ENCODE results near the gene ACSL4.

Gene ACSL4

DNA sequence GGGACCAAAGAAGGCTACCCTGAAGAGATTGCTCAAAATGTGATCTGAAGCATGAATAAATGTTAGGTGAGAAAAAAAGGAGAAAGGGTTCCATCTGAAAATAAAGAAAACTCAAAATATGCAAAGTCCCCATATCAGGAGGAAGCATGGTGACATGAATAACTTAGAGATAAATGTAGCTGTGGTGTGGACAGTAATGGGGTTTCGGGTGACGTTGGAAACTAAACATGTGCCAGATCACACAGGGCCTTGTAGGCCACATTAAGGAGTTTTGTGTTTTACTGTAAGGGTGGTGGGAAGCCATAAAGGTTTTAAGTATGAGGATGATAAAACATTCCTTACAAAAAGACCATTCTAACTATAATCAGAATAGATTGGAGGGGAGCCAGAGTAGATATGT, 40.3 kb upstream of the ACSL4 start:
- no peak for DNase-seq (ENCODE audit: extremely low read depth, low read depth)
- no peak for TF ChIP-seq CTCF (IDR thresholded peaks at IDR 0.05; ENCODE audit: low read depth, low read length)

- DNase-seq (ENCODE audit: extremely low read depth, low read depth), result no peak
- no peak for TF ChIP-seq CTCF (IDR thresholded peaks at IDR 0.05; ENCODE audit: low read depth, low read length)
These were observed 37.7 kb upstream of the ACSL4 start for GRCh38 chrX:109770780-109771179.

- no peak for TF ChIP-seq CTCF (IDR thresholded peaks at IDR 0.05; ENCODE audit: low read depth, low read length)
- DNase-seq (ENCODE audit: extremely low read depth, low read depth), result no peak
These were observed 27.8 kb upstream of the ACSL4 start for GRCh38 chrX:109760922-109761250.

DNA sequence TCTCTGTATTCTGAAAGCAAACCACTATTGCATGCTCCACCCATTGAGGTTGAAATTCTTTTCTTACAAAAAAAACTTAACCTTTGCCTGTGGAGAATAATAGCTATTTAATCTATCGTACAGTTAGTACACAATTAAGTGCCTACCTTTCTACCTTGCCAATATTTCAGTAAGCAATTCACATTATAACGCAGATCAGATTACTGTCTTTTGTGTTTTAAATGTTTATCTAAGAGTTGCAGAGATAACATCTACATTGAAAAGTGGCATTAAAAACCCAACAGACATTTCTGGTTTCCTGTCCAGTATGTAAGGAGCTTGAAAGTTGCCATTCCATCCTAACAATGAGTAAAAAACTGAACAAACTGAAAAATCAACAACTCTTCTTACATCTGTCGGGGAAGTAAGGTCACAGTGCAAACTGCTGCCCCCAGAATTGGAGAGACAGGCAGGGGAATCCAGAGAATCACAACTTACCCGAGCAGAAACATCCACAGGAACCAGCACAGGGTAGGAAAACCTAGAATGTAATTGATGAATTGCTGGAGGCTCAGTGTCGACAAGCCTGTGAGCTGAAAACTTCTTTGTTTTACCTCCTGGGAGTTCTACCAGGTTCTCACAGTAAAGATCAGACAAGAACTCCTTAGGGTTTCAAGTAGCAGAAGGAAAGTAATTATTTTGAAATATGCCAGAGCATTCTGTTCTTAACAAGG, 27.3 kb upstream of the ACSL4 start:
- no peak for DNase-seq (ENCODE audit: extremely low read depth, low read depth)
- TF ChIP-seq CTCF (IDR thresholded peaks at IDR 0.05; ENCODE audit: low read depth, low read length), result no peak

GRCh38 chrX:109753256-109753655, 20.2 kb upstream of the ACSL4 start:
- no peak for TF ChIP-seq CTCF (IDR thresholded peaks at IDR 0.05; ENCODE audit: low read depth, low read length)
- no peak for DNase-seq (ENCODE audit: extremely low read depth, low read depth)

GRCh38 chrX:109751698-109752097, 18.6 kb upstream of the ACSL4 start:
- no peak for TF ChIP-seq CTCF (IDR thresholded peaks at IDR 0.05; ENCODE audit: low read depth, low read length)
- DNase-seq (ENCODE audit: extremely low read depth, low read depth), result no peak

DNA sequence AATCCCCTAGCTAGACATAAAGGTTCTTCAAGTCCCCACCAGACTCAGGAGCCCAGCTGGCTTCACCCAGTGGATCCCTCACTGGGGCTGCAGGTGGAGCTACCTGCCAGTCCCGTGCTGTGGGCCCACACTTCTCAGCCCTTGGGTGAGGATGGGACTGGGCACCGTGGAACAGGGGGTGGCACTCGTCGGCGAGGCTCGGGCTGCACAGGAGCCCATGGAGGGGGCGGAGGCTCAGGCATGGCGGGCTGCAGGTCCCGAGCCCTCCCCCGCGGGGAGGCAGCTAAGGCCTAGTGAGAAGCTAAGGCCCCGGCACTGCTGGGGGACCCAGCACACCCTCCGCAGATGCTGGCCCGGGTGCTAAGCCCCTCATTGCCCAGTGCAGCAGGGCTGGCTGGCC, 16.1 kb upstream of the ACSL4 start:
- no peak for TF ChIP-seq CTCF (IDR thresholded peaks at IDR 0.05; ENCODE audit: low read depth, low read length)
- no peak for DNase-seq (ENCODE audit: extremely low read depth, low read depth)

All from AG09319 (cell line).